ENCODE data around the gene MYO1D. TPM values are rescaled to one million over a fixed set of nuclear protein-coding genes. Genes with fewer than 3 reads are reported as not detected.

Gene MYO1D
- total and polyA plus RNA-seq, 5 donors, result 5.8 to 17.0 (median 10.4) TPM

DNA sequence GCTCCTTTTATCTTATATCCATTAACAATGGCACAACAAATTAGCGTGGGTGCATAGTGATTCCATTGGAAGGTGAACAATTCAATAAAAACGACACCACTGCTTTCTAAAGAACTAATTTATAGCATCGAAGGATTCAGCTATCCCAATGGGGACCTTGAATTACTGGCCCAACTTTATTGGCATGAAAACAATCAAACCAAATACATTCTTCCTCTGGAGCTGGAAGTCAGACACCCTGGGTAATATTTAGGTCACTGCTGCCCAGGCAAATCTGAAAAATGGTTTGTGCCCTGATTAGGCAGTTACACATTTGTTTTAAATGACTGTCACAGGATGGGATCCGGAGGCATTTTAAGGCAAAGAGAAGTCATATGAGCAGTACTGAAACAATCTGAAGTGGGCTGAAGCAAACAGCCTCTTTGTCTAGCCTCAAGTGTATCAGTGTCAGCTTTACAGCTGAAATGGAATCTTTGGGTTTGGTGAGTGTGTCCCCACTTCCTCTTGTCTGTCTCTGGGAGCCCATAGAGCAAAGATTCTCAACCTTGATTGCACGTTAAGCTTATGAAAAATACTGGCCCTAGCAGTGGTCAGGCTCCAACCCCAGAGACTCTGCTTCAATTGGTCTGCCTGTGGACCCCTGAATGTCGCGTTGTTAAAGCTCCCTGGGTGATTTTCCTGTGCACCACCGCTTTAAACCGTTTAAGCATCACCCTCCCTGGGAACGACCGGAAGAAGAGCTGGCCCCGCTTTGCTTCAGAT, 359.8 kb downstream of the MYO1D start:
- H3K4me1 ChIP-seq (ENCODE audit: control insufficient read depth, insufficient read depth, low read length), result peaks cover 4% of the 10 kb centered on the region
- no peak for DNase-seq
- no peak for ATAC-seq
- H3K27me3 ChIP-seq (ENCODE audit: control insufficient read depth, insufficient read depth), result no peaks in the 10 kb centered on the region
- no peak overlapping the region for H3K4me3 ChIP-seq (ENCODE audit: low read length)
- H3K9me3 ChIP-seq (ENCODE audit: control insufficient read depth, low read length), result no peaks in the 10 kb centered on the region
- 64% methylated on average over 12 of the region's 12 CpGs for WGBS
- intact Hi-C loops (cut with DNase I), result no loop called here
- no peak overlapping the region for H3K27ac ChIP-seq (ENCODE audit: low read length)

DNA sequence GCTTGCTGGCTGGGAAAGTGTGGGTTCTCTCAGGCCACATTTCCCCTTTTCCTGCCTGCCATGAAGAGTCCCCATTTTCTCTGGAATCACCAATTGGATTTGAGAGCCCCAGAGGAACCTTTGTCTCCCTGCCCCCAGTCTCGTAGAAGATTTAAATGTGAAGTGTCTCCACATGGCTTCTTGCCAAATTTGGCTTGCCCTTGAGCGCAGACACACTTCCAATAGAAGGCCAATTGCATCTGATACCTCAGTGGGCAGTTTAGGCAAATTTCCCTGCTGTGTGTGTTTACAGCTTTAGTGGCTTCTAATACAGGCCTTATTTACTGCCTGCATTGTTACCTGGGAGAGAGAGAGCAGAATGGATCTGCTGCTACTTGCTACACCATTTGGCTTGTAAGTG, 360.5 kb downstream of the MYO1D start:
- Histone ChIP-seq H3K9me3 (ENCODE audit: control insufficient read depth, low read length) (no peaks in the 10 kb centered on the region), H3K4me1 (ENCODE audit: control insufficient read depth, insufficient read depth, low read length) (peaks cover 4% of the 10 kb centered on the region), H3K27ac (ENCODE audit: low read length) (no peak overlapping the region), H3K27me3 (ENCODE audit: control insufficient read depth, insufficient read depth) (no peaks in the 10 kb centered on the region), H3K4me3 (ENCODE audit: low read length) (no peak overlapping the region)
- WGBS, result 18% methylated on average over 2 of the region's 2 CpGs
- ATAC-seq (no peak), DNase-seq (no peak)
- intact Hi-C loops (cut with DNase I), result no loop called here

DNA sequence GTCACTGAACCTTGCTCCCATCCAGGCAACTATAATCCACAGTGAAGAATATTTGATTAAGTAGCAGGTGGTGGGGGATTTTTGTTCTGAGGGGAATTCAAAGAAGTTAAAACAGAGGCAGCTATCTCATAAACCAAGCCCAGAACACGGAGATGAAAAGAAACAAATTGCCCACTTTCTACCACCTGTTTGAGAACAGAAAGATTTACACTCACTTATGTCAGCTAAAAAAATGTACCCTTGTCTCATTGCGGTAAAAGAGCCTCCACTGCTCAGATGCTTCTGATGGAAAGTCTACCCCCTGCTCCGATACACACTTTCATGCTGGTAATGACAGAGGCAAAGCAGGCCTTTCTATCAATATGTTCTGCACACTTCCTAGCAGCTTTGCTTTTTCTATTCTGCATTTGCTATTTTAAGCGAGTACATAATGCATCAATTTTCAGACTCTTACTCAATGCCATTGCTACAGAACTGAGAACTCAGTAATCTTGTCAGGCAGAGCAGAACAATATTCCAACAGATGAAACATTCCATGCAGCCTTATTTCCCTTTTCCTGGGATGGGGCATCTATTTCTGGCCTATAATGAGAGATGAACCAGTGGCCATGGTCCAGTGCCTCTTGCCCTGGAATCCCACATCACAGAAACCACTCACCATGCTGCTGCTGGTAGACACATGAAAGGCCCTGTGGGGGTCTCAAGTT, 361.1 kb downstream of the MYO1D start:
- 93% methylated on average over 4 of the region's 4 CpGs for WGBS
- no peak for ATAC-seq
- intact Hi-C loops (cut with DNase I), result no loop called here
- H3K27ac ChIP-seq (ENCODE audit: low read length), result no peak overlapping the region
- H3K4me1 ChIP-seq (ENCODE audit: control insufficient read depth, insufficient read depth, low read length), result peaks cover 4% of the 10 kb centered on the region
- no peaks in the 10 kb centered on the region for H3K9me3 ChIP-seq (ENCODE audit: control insufficient read depth, low read length)
- no peaks in the 10 kb centered on the region for H3K27me3 ChIP-seq (ENCODE audit: control insufficient read depth, insufficient read depth)
- no peak overlapping the region for H3K4me3 ChIP-seq (ENCODE audit: low read length)
- no peak for DNase-seq

DNA sequence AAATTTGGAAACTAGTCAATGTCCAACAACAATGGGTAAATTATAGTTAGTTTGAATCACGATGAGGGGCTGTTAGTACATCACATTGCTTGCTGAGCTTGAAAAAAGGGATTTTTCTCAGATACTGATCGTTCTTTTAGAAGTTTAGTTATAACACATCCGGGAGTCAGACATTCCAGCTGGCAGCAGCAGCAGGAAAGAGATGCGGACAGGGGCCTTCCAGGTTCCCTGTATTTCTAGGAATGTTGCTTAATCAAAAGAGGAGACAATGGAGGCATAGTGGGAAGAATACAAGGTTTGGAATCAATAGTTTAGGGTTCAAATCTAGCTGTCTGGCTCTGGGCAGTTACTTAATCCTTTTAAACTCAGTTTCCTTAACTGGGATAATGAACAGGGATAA, 362.3 kb downstream of the MYO1D start:
- intact Hi-C loops (cut with DNase I), result no loop called here
- Histone ChIP-seq H3K9me3 (ENCODE audit: control insufficient read depth, low read length) (no peaks in the 10 kb centered on the region), H3K4me1 (ENCODE audit: control insufficient read depth, insufficient read depth, low read length) (peaks cover 4% of the 10 kb centered on the region), H3K27ac (ENCODE audit: low read length) (no peak overlapping the region), H3K4me3 (ENCODE audit: low read length) (no peak overlapping the region), H3K27me3 (ENCODE audit: control insufficient read depth, insufficient read depth) (no peaks in the 10 kb centered on the region)
- WGBS, result 51% methylated on average over 4 of the region's 4 CpGs
- DNase-seq, result no peak
- ATAC-seq, result no peak

DNA sequence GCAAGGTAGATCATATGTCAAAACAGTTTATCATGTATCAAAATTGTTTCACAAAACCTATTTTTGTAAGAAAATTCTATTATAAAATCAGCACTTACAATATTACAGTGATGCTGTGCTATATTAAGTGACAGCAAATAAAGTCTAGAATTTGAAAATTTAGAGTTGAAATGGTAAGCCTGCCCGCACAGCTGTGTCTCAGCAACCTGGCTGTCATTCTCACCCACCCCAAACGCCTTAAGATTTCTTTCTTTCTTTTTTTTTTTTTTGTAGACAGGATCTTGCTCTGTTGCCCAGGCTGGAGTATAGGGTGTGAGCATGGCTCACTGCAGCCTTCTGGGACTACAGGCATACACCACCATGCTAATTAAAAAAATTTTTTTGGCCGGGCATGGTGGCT, 363.3 kb downstream of the MYO1D start:
- no peak for DNase-seq
- Histone ChIP-seq H3K27ac (ENCODE audit: low read length) (no peak overlapping the region), H3K9me3 (ENCODE audit: control insufficient read depth, low read length) (no peaks in the 10 kb centered on the region), H3K4me1 (ENCODE audit: control insufficient read depth, insufficient read depth, low read length) (peaks cover 4% of the 10 kb centered on the region), H3K4me3 (ENCODE audit: low read length) (no peak overlapping the region), H3K27me3 (ENCODE audit: control insufficient read depth, insufficient read depth) (no peaks in the 10 kb centered on the region)
- intact Hi-C loops (cut with DNase I), result no loop called here
- ATAC-seq, result no peak
- WGBS, result 89% methylated on average over 3 of the region's 3 CpGs

DNA sequence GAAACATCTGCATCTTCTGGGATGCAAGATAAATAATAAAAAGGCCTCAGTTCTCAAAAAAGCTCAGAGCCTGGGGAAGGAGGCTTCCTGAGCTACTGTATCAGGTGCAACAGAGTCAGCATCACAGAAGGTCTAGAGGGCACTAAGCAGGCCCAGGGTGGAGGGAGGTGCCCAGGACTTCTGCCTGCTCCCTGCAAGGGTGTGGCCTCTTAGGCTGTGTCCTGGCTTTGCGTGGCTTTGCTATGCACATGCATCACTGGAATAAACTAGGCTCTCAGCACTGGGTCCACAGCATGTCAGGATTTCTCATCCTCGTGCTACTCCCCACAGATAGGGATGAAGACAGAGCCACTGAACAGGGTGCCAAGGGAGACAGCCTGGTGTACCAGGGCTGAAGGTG, 364.6 kb downstream of the MYO1D start:
- H3K27ac ChIP-seq (ENCODE audit: low read length), result no peak overlapping the region
- H3K4me3 ChIP-seq (ENCODE audit: low read length), result no peak overlapping the region
- H3K4me1 ChIP-seq (ENCODE audit: control insufficient read depth, insufficient read depth, low read length), result peaks cover 4% of the 10 kb centered on the region
- H3K27me3 ChIP-seq (ENCODE audit: control insufficient read depth, insufficient read depth), result no peaks in the 10 kb centered on the region
- 99% methylated on average over 2 of the region's 2 CpGs for WGBS
- no peaks in the 10 kb centered on the region for H3K9me3 ChIP-seq (ENCODE audit: control insufficient read depth, low read length)
- no peak for DNase-seq
- no peak for ATAC-seq
- intact Hi-C loops (cut with DNase I), result no loop called here

DNA sequence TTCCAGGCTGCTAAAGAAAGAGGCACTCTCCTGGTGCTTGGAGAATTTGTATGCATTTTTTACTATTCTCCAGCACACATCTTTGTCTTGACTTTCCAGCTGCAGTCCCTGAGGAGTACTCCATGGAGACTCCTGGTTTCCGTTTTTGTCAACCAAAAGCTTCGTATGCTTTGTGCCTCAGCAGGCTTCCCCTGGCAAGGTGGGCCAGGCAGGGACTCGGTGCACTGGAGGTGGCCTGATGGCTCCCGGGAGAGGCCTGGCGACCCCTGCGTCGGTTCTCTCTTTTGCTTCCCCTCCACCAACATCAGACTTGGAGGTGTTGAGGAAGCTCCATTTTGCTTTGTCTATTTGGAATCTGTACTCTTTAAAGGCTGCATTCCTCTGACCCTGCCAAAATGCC, 366.5 kb downstream of the MYO1D start:
- ATAC-seq (no peak), DNase-seq (no peak)
- no peaks in the 10 kb centered on the region for H3K9me3 ChIP-seq (ENCODE audit: control insufficient read depth, low read length)
- no peaks in the 10 kb centered on the region for H3K4me1 ChIP-seq (ENCODE audit: control insufficient read depth, insufficient read depth, low read length)
- H3K27ac ChIP-seq (ENCODE audit: low read length), result no peak overlapping the region
- intact Hi-C loops (cut with DNase I), result no loop called here
- no peak overlapping the region for H3K4me3 ChIP-seq (ENCODE audit: low read length)
- no peaks in the 10 kb centered on the region for H3K27me3 ChIP-seq (ENCODE audit: control insufficient read depth, insufficient read depth)
- WGBS, result 83% methylated on average over 7 of the region's 7 CpGs

DNA sequence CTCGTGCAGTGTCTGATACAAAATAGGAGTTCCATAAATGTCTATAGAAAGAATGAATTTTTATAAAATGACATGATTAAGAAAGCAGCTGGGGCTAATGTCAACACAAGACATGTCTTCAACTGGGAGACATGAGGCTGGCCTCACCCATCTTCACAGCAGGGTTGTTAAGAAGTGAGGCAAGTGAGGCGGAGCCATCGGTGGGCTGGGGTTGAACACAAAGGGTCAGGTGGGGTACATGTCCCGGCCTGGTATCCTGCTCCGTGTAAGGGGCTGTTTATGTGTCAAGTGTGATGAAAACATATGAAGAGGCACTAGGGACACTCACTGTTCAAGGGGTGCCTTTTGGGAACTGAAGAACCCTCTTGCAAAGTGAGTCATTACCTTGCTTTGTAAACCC, 368.0 kb downstream of the MYO1D start:
- DNase-seq (no peak), ATAC-seq (no peak)
- H3K4me3 ChIP-seq (ENCODE audit: low read length), result no peak overlapping the region
- 90% methylated on average over 5 of the region's 5 CpGs for WGBS
- H3K4me1 ChIP-seq (ENCODE audit: control insufficient read depth, insufficient read depth, low read length), result no peaks in the 10 kb centered on the region
- H3K27ac ChIP-seq (ENCODE audit: low read length), result no peak overlapping the region
- no peaks in the 10 kb centered on the region for H3K9me3 ChIP-seq (ENCODE audit: control insufficient read depth, low read length)
- H3K27me3 ChIP-seq (ENCODE audit: control insufficient read depth, insufficient read depth), result no peaks in the 10 kb centered on the region
- intact Hi-C loops (cut with DNase I), result no loop called here

DNA sequence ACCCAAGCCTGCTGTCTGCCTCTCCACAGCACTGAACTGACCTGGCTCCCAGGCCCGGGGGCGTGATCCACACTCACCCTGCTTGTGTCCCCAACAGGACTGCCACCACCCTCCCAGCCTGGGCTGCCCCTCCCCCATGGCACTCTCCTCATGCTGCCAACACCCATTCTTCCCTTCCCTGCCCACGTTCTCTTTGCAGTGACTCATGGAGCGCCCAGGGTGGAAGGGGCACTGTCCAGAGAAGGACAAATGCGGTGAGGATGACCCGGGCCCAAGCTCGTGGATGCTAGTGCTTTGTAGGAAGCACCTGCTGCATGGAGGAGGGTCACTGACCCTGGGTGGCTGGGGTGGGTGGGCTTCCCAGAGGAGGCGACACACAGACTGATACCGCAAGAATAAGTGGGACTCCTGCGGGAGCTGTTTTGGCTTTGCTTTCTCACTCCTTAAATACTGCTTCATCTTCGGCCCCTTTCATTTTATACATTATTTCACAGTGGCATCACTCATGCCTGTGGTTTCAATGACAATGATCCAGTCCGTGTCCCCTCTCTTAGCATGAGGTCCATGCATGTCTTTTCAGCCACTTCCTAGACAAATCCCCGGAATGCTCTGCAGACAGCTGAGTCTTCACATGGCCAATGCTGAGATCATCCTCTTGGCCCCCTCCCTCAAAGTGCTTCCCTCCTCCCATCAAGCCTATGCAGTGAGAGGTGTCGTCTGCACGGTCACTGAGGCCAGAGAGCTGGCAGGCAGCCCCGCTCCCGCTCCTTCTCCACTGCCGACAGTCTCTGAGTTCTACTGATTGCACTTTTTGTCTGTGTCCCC, 372.5 kb downstream of the MYO1D start:
- Histone ChIP-seq H3K9me3 (ENCODE audit: control insufficient read depth, low read length) (no peaks in the 10 kb centered on the region), H3K4me1 (ENCODE audit: control insufficient read depth, insufficient read depth, low read length) (no peaks in the 10 kb centered on the region), H3K27me3 (ENCODE audit: control insufficient read depth, insufficient read depth) (no peaks in the 10 kb centered on the region), H3K4me3 (ENCODE audit: low read length) (no peak overlapping the region), H3K27ac (ENCODE audit: low read length) (no peak overlapping the region)
- DNase-seq, result peak in 2 of 3 donors; percentile 58 to 63
- intact Hi-C loops (cut with DNase I), result no loop called here
- 72% methylated on average over 18 of the region's 18 CpGs for WGBS
- peak; percentile 27 to 37 for ATAC-seq

DNA sequence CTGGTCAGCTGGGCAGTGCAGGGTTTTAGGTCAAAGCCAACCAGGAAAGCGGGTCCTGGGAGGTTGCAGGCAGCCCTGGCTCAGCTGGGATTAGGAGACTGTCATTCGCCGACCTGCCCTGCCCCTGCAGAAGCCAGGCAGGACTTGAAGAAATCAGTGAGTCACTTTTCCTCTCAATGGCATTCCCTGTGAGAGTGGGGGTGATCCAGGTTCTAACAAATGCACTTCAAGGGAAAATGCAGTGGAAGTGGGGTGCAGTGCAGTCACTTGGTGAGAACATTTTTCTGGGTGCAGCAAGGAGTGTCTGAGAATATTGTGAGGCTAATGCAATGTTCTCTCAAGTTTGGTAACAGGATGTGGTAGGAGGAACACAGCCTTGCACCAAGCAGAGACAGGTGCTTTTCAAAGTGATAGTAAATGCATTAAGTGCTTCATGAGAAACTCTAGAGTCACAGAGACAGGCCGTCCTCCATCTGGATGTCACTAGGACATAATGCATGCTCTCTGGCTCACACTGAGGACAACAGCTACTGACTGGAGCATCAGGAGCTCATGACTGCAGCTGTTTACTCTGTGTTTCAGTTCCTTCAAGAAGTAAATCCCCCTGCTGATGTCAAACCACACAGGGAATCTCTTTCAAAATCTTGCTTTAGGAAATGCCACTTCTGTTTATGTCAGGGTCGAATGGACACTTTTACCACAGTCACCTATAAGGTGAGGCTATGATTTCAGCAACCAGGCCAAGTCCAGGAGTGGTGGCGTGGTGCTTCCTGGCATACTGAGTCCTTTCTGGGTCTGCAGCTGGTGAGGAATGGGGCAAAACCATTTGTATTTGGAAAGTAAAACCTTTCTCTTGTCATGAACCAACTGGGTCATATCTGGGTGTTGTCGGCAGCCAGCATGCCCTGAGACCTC, 373.4 kb downstream of the MYO1D start:
- intact Hi-C loops (cut with DNase I), result no loop called here
- no peaks in the 10 kb centered on the region for H3K9me3 ChIP-seq (ENCODE audit: control insufficient read depth, low read length)
- no peaks in the 10 kb centered on the region for H3K4me1 ChIP-seq (ENCODE audit: control insufficient read depth, insufficient read depth, low read length)
- ATAC-seq (peak in 1 of 2 donors; percentile 28), DNase-seq (peak in 1 of 3 donors; percentile 6)
- no peak overlapping the region for H3K27ac ChIP-seq (ENCODE audit: low read length)
- H3K27me3 ChIP-seq (ENCODE audit: control insufficient read depth, insufficient read depth), result no peaks in the 10 kb centered on the region
- H3K4me3 ChIP-seq (ENCODE audit: low read length), result no peak overlapping the region
- WGBS, result 76% methylated on average over 7 of the region's 7 CpGs

Measured in right cardiac atrium (tissue), 5 donors.